NCI-H460 (cell line): ENCODE results near the gene PANK2. TPM values are rescaled to one million over a fixed set of nuclear protein-coding genes. Genes with fewer than 3 reads are reported as not detected.
"Not testable (repeated sequence)": the region's sequence is repeated elsewhere in the genome, so short reads cannot be mapped to it uniquely, and the experiment has no call there.

Experiments
- DNase-seq: peaks from one replicate; pipeline ENCODE4 v3.0.0-alpha.2; 2016; ENCODE audit warnings: low read depth; ENCODE audit errors: extremely low read depth
- total RNA-seq: library from RNA; depleted of rRNA; stranded (reverse); fragments of >200 nt; shearing (Covaris generic); gene quantifications from 2 replicates; pipeline ENCODE4 v1.2.3, GENCODE V29; 2014

The PANK2 gene
- total RNA-seq, 1 experiment from 2014 or later, result 36.8 TPM

GRCh38 chr20:3925113-3925695 lies 36.0 kb downstream of the PANK2 start:
- DNase-seq, result no peak

DNA sequence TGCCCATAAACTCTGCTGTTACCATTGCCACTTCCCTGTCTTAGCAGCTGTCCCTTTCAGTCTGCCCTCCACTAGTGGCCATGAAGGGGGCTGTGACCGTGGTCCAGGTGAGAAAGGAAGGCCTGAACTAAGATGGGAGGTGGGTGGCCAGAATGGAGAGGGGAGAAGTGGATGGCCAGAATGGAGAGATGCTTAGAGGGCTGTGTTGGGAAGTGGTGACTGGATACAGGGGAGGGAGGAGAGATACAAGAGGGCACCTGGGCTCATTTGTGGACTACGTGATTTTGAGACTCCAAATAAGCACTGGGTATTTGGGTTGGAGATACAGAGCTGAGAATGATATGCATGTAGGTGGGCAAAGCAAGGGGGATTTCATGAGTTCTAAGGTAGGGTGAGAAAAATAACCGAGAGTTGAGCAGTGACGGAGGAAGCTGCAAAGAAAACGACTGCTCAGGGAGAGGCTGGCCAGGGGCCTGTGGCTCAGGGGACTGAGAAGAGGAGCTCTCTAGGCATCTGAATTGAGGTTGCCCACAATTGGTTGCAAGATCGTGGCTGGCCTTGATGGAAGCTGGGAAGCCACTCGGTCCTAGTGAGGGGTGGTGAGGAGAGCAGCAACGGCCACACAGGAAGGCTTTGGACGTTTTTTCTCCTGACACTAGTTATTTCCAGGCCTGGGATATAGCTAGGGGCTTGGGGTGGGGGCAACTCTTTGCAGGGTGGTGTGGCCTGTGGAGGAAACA lies 36.9 kb downstream of the PANK2 start:
- no peak for DNase-seq

DNA sequence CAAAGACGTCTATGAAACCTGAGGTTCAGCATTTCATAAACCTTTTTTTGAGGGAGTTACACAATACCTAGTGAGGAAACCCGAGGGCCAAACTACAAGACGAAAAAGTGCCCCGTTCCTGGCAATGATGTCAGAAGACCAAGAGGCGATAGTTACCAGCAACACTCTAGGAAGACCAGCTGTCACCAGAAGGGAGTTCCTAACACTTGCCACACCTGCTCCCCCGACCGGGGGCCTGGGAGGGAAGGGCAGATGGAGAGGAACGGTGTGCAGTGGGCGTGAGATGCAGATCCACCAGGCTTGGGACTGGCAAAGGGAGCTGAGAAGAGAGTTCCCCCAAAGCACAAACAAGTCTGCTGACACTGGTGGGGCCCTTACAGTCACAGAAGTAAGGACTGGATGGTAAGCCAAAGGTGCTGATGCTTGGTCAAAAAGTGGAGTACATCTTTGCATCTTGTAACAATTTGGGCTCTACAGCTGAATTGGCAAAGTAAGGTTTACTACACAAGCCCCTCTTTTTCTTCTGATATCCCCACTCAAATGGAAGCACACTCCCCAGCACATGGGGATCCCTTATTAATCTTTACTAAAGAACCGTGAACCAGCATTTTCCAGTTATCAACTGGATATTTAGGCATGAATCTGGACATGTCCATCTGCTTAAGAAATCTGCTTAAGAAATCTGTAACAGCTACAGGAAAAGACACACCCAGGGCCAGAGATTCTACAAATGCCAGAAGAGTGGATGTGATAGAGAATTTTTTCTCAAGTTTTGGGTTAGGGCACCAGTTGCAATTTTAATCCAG lies 38.5 kb downstream of the PANK2 start:
- no peak for DNase-seq

DNA sequence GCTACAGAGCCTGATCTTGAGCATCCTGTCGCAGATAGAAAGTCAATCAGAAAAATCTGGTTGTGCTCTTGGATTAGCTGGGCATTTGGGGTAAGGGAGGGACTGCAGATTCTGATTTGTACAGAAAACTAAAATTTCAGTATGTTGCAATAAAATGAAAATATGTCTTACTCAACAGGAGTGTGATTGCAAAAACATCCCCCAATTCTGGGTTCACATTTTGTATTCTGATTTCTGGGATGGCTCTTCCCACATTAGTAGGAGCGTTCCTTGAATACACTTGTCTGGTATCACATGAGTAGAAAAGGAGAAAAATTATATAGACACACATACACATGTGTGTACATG lies 40.5 kb downstream of the PANK2 start:
- DNase-seq, result no peak

GRCh38 chr20:3930265-3931206 lies 41.3 kb downstream of the PANK2 start:
- no peak for DNase-seq

- DNase-seq, result no peak
These were observed 42.5 kb downstream of the PANK2 start for GRCh38 chr20:3931664-3932063.

GRCh38 chr20:3932277-3932676 lies 43.1 kb downstream of the PANK2 start:
- DNase-seq, result no peak

GRCh38 chr20:3932681-3933080 lies 43.5 kb downstream of the PANK2 start:
- DNase-seq, result no peak

DNA sequence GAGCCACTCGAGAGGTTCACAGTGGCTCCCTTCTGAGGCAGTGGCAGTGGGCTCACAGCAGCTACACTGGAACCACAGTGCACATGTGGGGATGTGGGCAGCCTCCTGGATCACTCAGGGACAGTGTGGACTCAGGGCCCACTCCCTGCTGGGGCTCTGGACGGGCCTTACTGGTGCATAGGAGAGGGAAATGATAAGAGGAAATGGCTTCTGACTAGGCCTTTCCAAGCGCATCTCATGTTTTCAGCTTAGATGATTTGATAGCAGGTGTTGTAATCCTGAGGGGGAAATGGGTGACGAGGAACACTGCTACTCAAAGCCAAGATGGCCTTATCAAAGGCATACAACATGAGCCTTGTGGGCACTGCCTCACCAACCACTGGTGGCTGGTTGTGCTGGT lies 44.0 kb downstream of the PANK2 start:
- no peak for DNase-seq

- no peak for DNase-seq
These were observed 45.4 kb downstream of the PANK2 start for GRCh38 chr20:3934624-3935023.

GRCh38 chr20:3935295-3935955 lies 46.2 kb downstream of the PANK2 start:
- no peak for DNase-seq

DNA sequence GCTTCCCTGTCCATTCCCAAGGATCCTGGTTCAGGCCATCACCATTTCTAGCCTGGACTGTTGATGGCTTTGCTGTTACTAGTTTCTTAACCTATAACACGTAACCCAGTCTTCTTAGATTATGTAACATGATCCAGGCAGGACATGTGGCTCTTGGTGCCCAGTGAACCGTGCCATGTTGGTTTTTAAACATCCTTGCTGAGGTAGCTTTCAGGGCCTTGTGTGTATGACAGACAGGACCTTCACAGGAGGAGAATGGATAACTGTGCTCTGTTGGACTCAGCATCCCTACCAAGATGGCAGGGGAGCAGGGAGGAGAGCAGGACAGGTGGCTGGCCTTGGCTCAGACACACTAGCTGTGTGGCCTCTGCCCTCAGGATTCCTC lies 46.8 kb downstream of the PANK2 start:
- DNase-seq, result no peak

DNA sequence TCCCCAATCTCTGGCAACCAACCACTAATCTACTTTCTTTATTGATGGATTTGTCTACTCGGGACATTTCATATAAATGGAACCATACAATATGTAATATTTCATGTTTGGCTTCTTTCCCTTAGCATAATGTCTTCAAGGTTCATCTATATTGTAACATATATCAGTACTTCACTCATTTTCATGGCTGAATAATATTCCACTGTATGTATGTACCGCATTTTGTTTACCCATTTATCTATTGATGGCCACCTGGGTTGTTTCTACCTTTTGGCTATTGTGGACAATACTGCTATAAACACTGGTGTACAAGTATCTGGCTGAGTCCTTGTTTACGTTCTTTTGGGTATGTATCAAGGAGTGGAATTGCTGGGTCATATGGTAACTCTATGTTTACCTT lies 48.4 kb downstream of the PANK2 start:
- no peak for DNase-seq

GRCh38 chr20:3940905-3941304 lies 51.7 kb downstream of the PANK2 start:
- no peak for DNase-seq

DNA sequence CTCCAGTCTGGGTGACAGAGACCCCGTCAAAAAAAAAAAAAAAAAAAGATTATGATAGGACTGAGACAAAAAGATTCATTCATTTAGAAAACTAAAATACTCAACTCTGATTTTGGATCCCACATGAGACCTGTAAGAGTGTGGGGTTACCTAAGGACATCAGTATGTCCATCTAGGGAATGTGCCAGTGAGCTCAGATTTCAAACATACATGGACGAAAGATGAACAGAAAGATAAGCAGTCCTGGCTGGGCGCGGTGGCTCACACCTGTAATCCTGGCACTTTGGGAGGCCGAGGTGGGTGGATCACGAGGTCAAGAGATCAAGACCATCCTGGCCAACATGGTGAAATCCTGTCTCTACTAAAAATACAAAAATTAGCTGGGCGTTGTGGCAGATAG lies 57.5 kb downstream of the PANK2 start:
- DNase-seq, result not testable (repeated sequence)

DNA sequence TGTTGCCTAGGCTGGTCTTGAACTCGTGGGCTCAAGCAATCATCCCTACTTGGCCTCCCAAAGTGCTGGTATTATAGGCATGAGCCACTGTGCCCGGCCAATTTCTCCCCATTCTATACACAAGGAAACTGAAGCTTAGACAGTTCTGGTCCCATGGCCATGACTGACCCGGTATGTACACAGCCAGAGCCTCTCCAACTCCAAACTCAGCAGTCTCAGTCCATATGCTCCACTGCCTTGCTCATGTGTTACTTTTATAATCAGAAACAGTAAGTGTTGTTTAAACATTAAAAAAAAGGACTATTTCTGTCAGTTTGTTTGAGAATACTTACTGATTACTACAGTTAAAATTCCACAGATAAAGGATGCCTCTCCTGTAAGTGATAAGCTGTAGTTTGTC lies 75.5 kb downstream of the PANK2 start:
- no peak for DNase-seq

GRCh38 chr20:3966571-3966970 lies 77.4 kb downstream of the PANK2 start:
- no peak for DNase-seq

GRCh38 chr20:3970016-3970415 lies 80.8 kb downstream of the PANK2 start:
- DNase-seq, result no peak

DNA sequence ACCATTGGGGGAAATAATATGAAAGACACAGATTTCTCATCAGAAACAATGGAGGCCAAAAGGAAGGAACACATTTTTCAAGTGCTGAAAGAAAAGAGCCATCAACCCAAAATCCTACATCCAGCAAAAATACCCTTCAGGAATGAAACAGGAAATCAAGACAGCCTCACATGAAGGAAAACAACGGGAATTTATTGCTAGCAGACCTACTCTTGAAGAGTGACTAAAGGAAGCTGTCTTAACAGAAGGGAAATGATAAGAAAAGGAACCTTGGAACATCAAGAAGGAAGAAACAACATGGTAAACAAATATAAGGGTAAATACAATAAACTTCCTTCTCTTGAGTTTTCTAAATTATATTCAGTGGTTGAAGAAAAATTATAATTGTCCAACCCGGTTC lies 82.0 kb downstream of the PANK2 start:
- no peak for DNase-seq

GRCh38 chr20:3972161-3972560 lies 83.0 kb downstream of the PANK2 start:
- DNase-seq, result no peak
